Subcutaneous adipose tissue (tissue), 4 donors: ENCODE measurements around the gene NPAS3. TPM values are rescaled to one million over a fixed set of nuclear protein-coding genes. Genes with fewer than 3 reads are reported as not detected.

Experiments
- CTCF ChIP-seq: fragments of 450-650 bp; IDR thresholded peaks from one replicate; pipeline ENCODE4 v1.5.1; 2016; ENCODE audit warnings: low read depth, mild to moderate bottlenecking, control low read depth, antibody characterized with exemption, moderate library complexity
- total RNA-seq, 4 donors: library from RNA; depleted of rRNA; stranded (reverse); fragments of >200 nt; gene quantifications; one replicate each; pipeline ENCODE4 v1.1.0, GENCODE V29; 2016

NPAS3 gene
- total RNA-seq, 4 donors from 2014 or later, result 0.51 to 1.3 (median 1.0) TPM

GRCh38 chr14:33035416-33036194, 96.9 kb downstream of the NPAS3 start:
- no peak for TF ChIP-seq CTCF

GRCh38 chr14:33039311-33039710, 100.6 kb downstream of the NPAS3 start:
- no peak for TF ChIP-seq CTCF

- no peak for TF ChIP-seq CTCF
These were observed 101.9 kb downstream of the NPAS3 start for GRCh38 chr14:33040372-33041140.

GRCh38 chr14:33042591-33042990, 103.9 kb downstream of the NPAS3 start:
- TF ChIP-seq CTCF, result no peak

GRCh38 chr14:33045760-33046159, 107.1 kb downstream of the NPAS3 start:
- TF ChIP-seq CTCF, result no peak

- TF ChIP-seq CTCF, result no peak
These were observed 114.3 kb downstream of the NPAS3 start for GRCh38 chr14:33052943-33053342.

- TF ChIP-seq CTCF, result no peak
These were observed 117.5 kb downstream of the NPAS3 start for GRCh38 chr14:33056213-33056612.
